Uterus (tissue), 4 donors: ENCODE data around the gene SCYGR6. TPM values are rescaled to one million over a fixed set of nuclear protein-coding genes. Genes with fewer than 3 reads are reported as not detected.

ENCODE experiments used
- DNase-seq, 2 donors: peaks; one replicate each; pipeline ENCODE4 v3.0.0-alpha.2; 2019 to 2020
- H3K27ac ChIP-seq, 2 donors: fragments of 200-600 bp; sonication (generic); 1 replicate in 1 of 2; 2 replicates in 1 of 2; pipeline ENCODE4 v1.5.1; 2016 to 2018
- H3K27me3 ChIP-seq, 2 donors: fragments of 200-600 bp; sonication (generic); one replicate each; pipeline ENCODE4 v1.5.1; 2018 to 2019; ENCODE audit warnings: control low read depth in 1 of 2
- H3K36me3 ChIP-seq, 2 donors: fragments of 200-600 bp; sonication (generic); one replicate each; pipeline ENCODE4 v1.5.1; 2019; ENCODE audit warnings: control low read depth in 1 of 2
- H3K4me1 ChIP-seq, 2 donors: fragments of 200-600 bp; sonication (generic); one replicate each; pipeline ENCODE4 v1.5.1; 2018 to 2019; ENCODE audit warnings: control low read depth in 1 of 2
- H3K4me3 ChIP-seq, 2 donors: fragments of 200-600 bp; sonication (generic); 1 replicate in 1 of 2; 2 replicates in 1 of 2; pipeline ENCODE4 v1.5.1; 2018 to 2019; ENCODE audit warnings: mild to moderate bottlenecking in 1 of 2
- H3K9me3 ChIP-seq, 2 donors: fragments of 200-600 bp; sonication (generic); one replicate each; pipeline ENCODE4 v1.5.1; 2019; ENCODE audit warnings: control low read depth in 1 of 2
- CTCF ChIP-seq, 4 experiments: fragments of 200-600 bp in 2 of 4; fragments of 450-650 bp in 2 of 4; sonication (generic) in 2 of 4; IDR thresholded peaks; one replicate each; pipeline ENCODE4 v1.5.1; 2016 to 2019; ENCODE audit warnings: antibody characterized with exemption in 4 of 4, mild to moderate bottlenecking in 2 of 4, moderate library complexity in 1 of 4
- POLR2A ChIP-seq, 2 donors: fragments of 450-650 bp; IDR thresholded peaks; one replicate each; pipeline ENCODE4 v1.6.1; 2016; ENCODE audit warnings: antibody characterized with exemption in 2 of 2, mild to moderate bottlenecking in 1 of 2, moderate library complexity in 1 of 2
- intact Hi-C: fragments of 100-400 bp; cut with DNase I; formaldehyde crosslinking; loops from one replicate; pipeline ENCODE4 v1.15.1; 2023; ENCODE audit warnings: low total_unique reads
- total RNA-seq, 4 donors: library from RNA; depleted of rRNA in 3 of 4; stranded (reverse); fragments of >200 nt in 3 of 4; gene quantifications; one replicate each; pipeline versions ENCODE4 v1.1.0 to v1.2.4, GENCODE V29; 2014 to 2023
- donor health status: DM: yes; HTN: yes; CAD: no.

Gene SCYGR6
- total RNA-seq, 4 donors from 2014 or later = not detected

GRCh38 chr2:227707390-227707789 lies 17.2 kb downstream of the SCYGR6 start:
- Histone ChIP-seq H3K27ac (no peak overlapping the region), H3K36me3 (no peaks in the 10 kb centered on the region), H3K4me3 (no peak overlapping the region), H3K9me3 (no peaks in the 10 kb centered on the region), H3K4me1 (no peaks in the 10 kb centered on the region), H3K27me3 (no peaks in the 10 kb centered on the region)
- no peak for TF ChIP-seq CTCF (IDR thresholded peaks at IDR 0.05)
- intact Hi-C loops = no loop called here
- DNase-seq = no peak

GRCh38 chr2:227706859-227707258 lies 17.7 kb downstream of the SCYGR6 start:
- Histone ChIP-seq H3K4me3 (no peak overlapping the region), H3K27me3 (no peaks in the 10 kb centered on the region), H3K4me1 (no peaks in the 10 kb centered on the region), H3K27ac (no peak overlapping the region), H3K36me3 (no peaks in the 10 kb centered on the region), H3K9me3 (no peaks in the 10 kb centered on the region)
- intact Hi-C loops = no loop called here
- no peak for DNase-seq
- TF ChIP-seq CTCF (IDR thresholded peaks at IDR 0.05) (no peak), POLR2A (IDR thresholded peaks at IDR 0.05) (no peak)

DNA sequence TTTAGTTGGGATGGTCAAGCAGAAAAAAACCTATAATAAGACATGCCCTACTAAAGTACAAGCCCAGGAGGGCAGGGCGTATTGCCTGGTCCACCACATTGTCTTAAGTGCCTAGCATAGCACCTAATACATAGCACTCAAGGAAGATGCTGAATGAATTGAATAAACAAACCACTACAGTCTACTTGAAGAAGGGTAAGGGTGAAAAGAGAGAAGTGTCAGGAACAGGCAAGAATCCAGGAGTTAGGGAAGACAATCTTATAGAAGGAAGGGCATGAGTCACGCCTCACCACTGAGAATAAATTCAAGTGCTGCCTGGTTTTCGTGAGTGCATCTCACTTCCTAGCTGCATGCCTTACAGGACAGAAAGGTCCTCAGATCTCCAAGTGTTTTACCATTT lies 20.6 kb downstream of the SCYGR6 start:
- H3K27me3 ChIP-seq = no peaks in the 10 kb centered on the region
- no peak for DNase-seq
- no peak overlapping the region for H3K27ac ChIP-seq
- no peaks in the 10 kb centered on the region for H3K36me3 ChIP-seq
- no peak overlapping the region for H3K4me3 ChIP-seq
- intact Hi-C loops = no loop called here
- TF ChIP-seq POLR2A (IDR thresholded peaks at IDR 0.05) (no peak), CTCF (IDR thresholded peaks at IDR 0.05) (no peak)
- no peaks in the 10 kb centered on the region for H3K4me1 ChIP-seq
- H3K9me3 ChIP-seq = no peaks in the 10 kb centered on the region

GRCh38 chr2:227703280-227703732 lies 21.3 kb downstream of the SCYGR6 start:
- intact Hi-C loops = no loop called here
- no peak for DNase-seq
- Histone ChIP-seq H3K36me3 (no peaks in the 10 kb centered on the region), H3K27me3 (no peaks in the 10 kb centered on the region), H3K4me1 (no peaks in the 10 kb centered on the region), H3K4me3 (no peak overlapping the region), H3K27ac (no peak overlapping the region), H3K9me3 (no peaks in the 10 kb centered on the region)
- TF ChIP-seq CTCF (IDR thresholded peaks at IDR 0.05) (no peak), POLR2A (IDR thresholded peaks at IDR 0.05) (no peak)

- no peaks in the 10 kb centered on the region for H3K9me3 ChIP-seq
- TF ChIP-seq POLR2A (IDR thresholded peaks at IDR 0.05) (no peak), CTCF (IDR thresholded peaks at IDR 0.05) (no peak)
- H3K27ac ChIP-seq = no peak overlapping the region
- DNase-seq = no peak
- intact Hi-C loops = no loop called here
- H3K27me3 ChIP-seq = no peaks in the 10 kb centered on the region
- no peak overlapping the region for H3K4me3 ChIP-seq
- no peaks in the 10 kb centered on the region for H3K4me1 ChIP-seq
- H3K36me3 ChIP-seq = no peaks in the 10 kb centered on the region
Observed at GRCh38 chr2:227701556-227701955, 23.0 kb downstream of the SCYGR6 start.
